Inferior parietal cortex (tissue), 1 donor: ENCODE data around the gene MCTS1.
A peak's percentile ranks its signal among the peaks of the same experiment; 100 is the strongest.
"Not testable (repeated sequence)": the region's sequence is repeated elsewhere in the genome, so short reads cannot be mapped to it uniquely, and the experiment has no call there.

ENCODE experiments used
- DNase-seq: peaks from one replicate; pipeline ENCODE4 v3.0.0-alpha.2; 2016; ENCODE audit errors: extremely low spot score

The MCTS1 gene

DNA sequence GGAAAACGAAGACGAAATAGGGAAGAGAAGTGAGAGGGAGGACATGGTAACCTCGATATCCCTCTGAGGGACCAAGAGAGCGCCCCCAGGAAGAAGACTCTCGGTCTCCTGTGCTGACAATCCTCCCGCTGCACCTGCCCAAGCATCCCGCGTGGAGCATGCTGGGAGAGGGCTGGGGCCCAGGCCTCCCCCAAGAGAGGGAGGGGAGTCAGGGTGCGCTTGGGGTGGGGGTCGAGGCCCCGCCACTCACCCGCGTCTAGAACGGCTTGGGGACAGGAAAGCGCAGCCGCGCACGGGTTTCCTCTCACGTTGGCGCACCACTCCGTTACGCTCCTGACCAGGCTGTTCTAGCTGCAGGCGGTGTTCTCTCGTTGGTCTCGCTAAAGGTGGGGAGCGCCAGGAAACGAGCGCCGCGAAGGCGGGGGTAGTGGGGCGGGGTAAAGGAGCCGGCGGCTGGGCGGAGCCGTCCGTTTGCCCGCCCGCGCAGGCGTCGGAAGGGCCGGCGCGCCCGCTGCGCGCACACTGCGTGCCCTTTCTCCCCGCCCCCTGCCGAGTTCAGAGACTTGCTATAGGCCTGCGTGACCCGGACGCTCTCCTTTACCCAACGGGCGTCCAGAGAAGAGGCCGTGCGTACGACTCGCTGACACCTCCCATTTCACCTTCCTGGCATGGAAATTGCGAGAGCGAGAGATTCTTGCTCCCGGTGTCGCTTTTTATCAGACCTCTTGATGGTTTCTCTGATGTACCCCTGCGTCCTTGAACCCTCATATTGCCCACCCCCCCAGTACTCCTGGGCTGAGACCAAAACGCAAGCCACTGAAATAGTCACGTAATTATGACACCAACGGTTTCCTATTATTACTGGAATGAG is 26.0 kb downstream of the MCTS1 start, which contains the start of gene C1GALT1C1:
TSS of gene C1GALT1C1 (minus strand) at position 388 of the 871 bp plus-strand sequence. CDS start 2,888 bp downstream, outside the sequence.
- peak; percentile 78 for DNase-seq

DNA sequence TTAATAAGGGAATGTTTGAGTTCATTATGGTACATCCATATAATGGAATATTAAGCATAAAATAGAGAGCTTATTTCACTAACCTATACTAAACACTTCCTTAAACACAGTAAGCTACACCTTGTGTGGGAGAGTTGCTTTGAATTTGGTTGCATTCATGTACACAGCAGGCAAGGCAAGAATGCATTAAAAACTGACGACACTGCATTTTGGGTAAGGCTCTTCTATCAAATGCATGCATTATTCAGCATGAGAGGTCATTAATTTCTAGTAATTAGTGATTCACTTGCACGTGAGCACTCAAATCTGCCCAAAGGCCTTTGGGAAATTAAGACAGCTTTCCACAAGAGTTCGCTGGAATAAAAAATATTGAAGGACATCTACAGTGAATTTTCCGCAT is 34.7 kb downstream of the MCTS1 start:
- no peak for DNase-seq

DNA sequence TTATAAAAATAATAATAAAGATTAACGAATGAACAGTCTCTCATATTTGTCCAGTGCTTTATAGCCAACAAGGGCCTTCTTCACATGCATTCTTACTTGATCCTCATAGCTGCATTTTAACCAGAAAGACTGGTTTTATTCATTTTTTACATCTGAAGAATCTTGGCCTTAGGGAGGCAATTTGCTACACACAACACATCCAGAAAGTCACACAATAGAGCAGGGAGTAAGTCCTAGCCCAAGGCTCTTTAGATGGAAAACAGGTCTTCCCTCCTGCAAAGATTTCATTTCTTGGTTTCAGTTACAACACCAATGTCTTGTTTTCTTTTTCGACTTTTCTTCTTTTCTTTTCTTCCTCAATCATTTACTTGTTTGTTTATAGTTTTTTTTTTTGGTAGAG is 39.0 kb downstream of the MCTS1 start:
- DNase-seq, result no peak

DNA sequence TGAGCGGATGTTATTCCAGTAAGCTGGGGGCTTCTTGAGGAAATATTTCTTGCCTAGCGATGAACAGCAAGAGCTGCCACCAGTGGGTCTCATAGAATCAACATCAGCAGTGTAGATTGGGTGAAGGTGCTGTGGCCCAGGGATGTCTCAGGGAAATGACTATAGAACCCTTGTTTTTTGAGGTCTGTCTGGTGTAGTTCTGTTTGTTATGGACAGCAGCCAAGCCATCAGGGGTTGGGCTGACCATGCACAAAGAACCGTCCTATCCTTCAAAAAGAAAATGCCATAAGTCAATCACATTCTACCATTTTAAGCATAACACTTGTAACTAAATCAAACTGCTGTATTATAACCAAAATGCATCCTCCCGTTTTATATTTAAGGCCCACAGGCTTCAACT is 43.2 kb downstream of the MCTS1 start:
- DNase-seq, result no peak

DNA sequence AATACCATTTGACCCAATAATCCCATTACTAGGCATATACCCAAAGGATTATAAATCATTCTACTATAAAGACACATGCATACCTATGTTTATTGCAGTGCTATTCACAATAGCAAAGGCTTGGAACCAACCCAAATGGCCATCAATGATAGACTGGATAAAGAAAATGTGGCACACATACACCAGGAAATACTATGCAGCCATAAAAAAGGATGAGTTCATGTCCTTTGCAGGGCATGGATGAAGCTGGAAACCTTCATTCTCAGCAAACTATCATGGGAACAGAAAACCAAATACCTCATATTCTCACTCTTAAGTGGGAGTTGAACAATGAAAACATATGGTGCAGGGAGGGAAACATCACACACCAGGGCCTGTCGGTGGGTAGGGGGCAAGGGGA is 48.4 kb downstream of the MCTS1 start:
- not testable (repeated sequence) for DNase-seq

DNA sequence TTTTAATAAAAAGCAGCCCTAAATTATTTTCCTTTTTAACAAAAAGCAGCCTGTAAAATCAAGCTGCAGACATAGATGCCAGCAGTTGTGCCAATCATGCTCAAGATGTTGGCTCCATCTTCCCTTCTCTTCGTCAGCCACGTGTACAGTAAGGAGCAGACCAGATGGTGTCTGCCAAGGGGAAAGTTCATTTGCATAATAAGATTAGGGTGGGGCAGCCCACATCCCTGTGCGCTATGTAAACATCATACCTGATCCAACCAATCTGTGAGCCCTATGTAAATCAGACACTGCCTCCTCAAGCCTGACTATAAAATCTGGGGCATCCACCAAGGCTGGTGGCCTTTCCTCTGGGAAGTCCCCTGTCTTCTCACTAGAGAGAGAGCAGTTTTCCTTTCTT is 49.1 kb downstream of the MCTS1 start:
- DNase-seq, result no peak

DNA sequence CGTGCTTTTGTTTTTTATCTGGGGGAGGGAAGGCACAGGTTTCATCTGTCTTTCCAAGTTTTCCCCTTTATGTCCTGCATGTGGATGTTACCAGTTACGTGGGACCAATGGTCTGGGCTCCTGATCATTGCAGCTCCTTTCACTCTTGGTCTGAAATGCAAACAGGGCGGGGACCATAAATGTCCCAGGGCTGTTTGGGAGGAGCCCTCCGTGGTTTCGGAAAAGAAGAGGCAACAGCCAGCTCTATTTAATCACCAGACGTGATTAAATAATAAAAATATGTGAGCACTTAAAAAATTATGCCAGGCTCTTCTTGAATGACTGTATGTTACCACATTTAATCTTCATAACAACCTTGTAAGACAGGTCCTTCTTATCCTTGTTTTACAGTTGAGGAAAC is 56.7 kb downstream of the MCTS1 start:
- no peak for DNase-seq
